22Rv1 (cell line): Measurements from ENCODE around the gene RIPK3.

Experiments
- ZFX ChIP-seq: fragments of 450-650 bp; IDR thresholded peaks from 2 replicates; pipeline ENCODE4 v1.6.1; 2017; ENCODE audit warnings: antibody characterized with exemption, borderline replicate concordance
- TF ChIP-seq, protein P1 (sequence below): fragments of 450-650 bp; IDR thresholded peaks from 2 replicates; pipeline ENCODE4 v1.5.1; 2017; ENCODE audit warnings: mild to moderate bottlenecking

DNA sequence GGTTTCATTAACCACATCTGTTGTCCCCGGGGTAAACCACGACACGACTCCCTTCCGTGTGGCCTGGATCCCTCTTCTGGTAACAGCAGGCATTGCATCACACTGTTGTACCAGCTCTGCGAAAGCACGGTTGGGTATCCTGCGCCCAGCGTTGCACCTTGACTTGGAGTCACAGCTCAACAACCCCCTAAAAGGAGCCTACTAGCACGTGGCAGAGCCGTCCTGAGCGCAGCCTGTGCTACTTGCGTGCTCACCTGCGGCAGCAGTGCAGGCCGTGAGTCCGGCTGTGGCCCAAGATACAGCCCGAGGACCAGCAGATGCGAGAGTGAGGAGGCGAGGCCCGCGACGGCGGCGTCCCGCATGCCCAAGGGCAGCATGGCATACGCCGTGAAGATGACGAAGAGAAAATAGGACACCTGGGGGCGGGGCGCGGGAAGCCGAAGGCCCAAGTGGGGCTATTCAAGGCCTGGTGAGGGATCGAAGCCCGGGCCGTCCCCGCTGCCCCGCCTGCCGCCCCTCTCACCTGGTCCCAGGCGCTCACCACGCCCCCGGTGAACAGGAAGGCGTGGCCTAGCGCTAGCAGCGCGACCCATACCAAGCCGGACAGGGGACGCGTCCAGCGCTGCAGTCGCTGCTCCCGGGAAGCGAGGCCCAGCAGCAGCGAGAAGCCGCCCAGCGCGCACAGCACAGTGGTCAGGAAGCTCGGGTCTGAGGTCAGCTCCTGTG, 7.4 kb downstream of the RIPK3 start:
- TF ChIP-seq, protein P1, sequence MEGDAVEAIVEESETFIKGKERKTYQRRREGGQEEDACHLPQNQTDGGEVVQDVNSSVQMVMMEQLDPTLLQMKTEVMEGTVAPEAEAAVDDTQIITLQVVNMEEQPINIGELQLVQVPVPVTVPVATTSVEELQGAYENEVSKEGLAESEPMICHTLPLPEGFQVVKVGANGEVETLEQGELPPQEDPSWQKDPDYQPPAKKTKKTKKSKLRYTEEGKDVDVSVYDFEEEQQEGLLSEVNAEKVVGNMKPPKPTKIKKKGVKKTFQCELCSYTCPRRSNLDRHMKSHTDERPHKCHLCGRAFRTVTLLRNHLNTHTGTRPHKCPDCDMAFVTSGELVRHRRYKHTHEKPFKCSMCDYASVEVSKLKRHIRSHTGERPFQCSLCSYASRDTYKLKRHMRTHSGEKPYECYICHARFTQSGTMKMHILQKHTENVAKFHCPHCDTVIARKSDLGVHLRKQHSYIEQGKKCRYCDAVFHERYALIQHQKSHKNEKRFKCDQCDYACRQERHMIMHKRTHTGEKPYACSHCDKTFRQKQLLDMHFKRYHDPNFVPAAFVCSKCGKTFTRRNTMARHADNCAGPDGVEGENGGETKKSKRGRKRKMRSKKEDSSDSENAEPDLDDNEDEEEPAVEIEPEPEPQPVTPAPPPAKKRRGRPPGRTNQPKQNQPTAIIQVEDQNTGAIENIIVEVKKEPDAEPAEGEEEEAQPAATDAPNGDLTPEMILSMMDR, result peak; percentile 75
- TF ChIP-seq ZFX, result no peak
